ENCODE results near the gene AMFR. TPM values are rescaled to one million over a fixed set of nuclear protein-coding genes. Genes with fewer than 3 reads are reported as not detected.

AMFR gene
- total RNA-seq, 1 donor from 2014 or later = 66.4 TPM

DNA sequence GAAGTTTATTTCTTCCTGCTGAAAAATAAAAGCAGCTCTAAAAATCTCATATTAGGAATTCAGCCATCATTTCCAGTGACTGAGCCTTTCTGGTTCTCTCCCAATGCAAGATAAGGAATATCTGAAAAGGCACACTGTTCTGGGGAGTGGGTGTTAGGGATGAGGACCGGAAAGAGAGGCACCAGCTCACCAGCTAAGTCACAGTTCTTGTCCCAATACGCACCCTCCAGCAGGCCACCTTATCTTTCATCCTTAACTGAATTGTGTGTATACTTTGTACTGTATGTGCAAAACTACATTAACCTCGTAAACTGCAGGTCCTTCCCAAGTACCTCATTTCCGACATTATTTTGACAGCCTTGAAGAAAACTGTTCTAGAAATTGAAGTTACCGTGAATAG, 11.0 kb downstream of the AMFR start:
- H3K4me3 Mint-ChIP-seq = no peak overlapping the region
- no peak overlapping the region for H3K27ac Mint-ChIP-seq (ENCODE audit: unreplicated experiment)
- TF ChIP-seq, protein P1, sequence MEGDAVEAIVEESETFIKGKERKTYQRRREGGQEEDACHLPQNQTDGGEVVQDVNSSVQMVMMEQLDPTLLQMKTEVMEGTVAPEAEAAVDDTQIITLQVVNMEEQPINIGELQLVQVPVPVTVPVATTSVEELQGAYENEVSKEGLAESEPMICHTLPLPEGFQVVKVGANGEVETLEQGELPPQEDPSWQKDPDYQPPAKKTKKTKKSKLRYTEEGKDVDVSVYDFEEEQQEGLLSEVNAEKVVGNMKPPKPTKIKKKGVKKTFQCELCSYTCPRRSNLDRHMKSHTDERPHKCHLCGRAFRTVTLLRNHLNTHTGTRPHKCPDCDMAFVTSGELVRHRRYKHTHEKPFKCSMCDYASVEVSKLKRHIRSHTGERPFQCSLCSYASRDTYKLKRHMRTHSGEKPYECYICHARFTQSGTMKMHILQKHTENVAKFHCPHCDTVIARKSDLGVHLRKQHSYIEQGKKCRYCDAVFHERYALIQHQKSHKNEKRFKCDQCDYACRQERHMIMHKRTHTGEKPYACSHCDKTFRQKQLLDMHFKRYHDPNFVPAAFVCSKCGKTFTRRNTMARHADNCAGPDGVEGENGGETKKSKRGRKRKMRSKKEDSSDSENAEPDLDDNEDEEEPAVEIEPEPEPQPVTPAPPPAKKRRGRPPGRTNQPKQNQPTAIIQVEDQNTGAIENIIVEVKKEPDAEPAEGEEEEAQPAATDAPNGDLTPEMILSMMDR (conservative IDR thresholded peaks at IDR 0.05) = no peak
- peaks cover 11% of the 10 kb centered on the region for H3K4me1 Mint-ChIP-seq
- no peaks in the 10 kb centered on the region for H3K9me3 Mint-ChIP-seq
- DNase-seq (ENCODE audit: low read depth, low spot score) = no peak
- no peaks in the 10 kb centered on the region for H3K27me3 Mint-ChIP-seq (ENCODE audit: low read depth)
- peaks cover 4% of the 10 kb centered on the region for H3K36me3 Mint-ChIP-seq (ENCODE audit: low read depth)

DNA sequence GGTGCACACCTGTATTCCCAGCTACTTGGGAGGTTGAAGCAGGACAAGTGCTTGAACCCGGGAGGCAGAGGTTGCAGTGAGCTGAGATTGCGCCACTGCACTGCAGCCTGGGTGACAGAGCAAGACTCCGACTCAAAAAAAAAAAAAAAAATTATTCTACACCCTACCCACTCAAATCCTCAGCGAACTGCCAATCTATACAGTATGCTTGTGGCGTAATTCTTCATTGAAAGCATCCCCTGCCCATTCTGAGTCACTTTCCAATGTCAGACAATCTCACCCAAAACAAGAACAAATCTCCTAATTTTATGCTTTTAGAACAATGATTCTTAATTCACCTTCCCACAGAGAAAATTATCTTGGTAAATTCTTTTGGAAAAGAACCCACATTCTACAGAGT, 12.0 kb downstream of the AMFR start:
- H3K9me3 Mint-ChIP-seq = no peaks in the 10 kb centered on the region
- H3K4me3 Mint-ChIP-seq = no peak overlapping the region
- no peaks in the 10 kb centered on the region for H3K27me3 Mint-ChIP-seq (ENCODE audit: low read depth)
- H3K27ac Mint-ChIP-seq (ENCODE audit: unreplicated experiment) = no peak overlapping the region
- TF ChIP-seq, protein P1 (conservative IDR thresholded peaks at IDR 0.05) = no peak
- H3K36me3 Mint-ChIP-seq (ENCODE audit: low read depth) = peaks cover 5% of the 10 kb centered on the region
- DNase-seq (ENCODE audit: low read depth, low spot score) = no peak
- peaks cover 11% of the 10 kb centered on the region for H3K4me1 Mint-ChIP-seq

DNA sequence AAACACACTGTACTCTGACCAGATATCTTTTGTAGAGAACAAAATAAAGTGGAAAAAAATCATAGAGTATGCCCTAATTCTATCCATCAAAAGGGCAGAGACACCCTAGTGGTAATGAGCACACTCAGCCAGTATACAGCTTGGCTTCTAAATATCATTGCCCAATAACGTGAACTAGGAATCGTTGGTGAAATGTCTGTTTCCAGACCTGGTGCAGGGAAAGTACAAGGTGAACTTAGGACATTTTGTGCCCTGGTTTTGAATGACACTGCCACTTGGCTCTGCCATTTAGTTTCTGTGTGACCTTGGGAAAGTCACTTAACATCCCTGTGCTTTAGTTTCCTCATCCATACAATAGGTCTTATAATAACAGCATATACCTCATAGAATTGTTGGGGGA, 13.7 kb downstream of the AMFR start:
- H3K9me3 Mint-ChIP-seq = no peaks in the 10 kb centered on the region
- no peak overlapping the region for H3K4me3 Mint-ChIP-seq
- DNase-seq (ENCODE audit: low read depth, low spot score) = no peak
- peaks cover 7% of the 10 kb centered on the region for H3K36me3 Mint-ChIP-seq (ENCODE audit: low read depth)
- no peaks in the 10 kb centered on the region for H3K27me3 Mint-ChIP-seq (ENCODE audit: low read depth)
- H3K27ac Mint-ChIP-seq (ENCODE audit: unreplicated experiment) = no peak overlapping the region
- H3K4me1 Mint-ChIP-seq = peaks cover 11% of the 10 kb centered on the region
- TF ChIP-seq, protein P1 (conservative IDR thresholded peaks at IDR 0.05) = no peak

DNA sequence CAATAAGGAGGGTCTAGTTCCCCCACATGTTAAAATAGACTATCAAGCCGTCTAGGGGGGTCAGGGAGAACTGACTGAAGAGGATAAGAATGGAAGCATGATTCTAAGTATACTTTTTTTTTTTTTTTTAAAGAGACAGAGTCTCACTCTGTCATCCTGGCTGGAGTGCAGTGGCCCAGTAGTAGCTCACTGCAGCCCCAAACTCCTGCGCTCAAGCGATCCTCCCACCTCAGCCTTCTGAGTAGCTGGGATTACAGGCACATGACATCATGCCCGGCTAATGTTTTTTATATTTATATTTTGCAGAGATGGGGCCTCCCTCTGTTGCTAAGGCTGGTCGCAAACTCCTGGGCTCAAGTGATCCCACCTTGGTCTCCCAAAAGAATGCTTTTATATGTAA, 14.2 kb downstream of the AMFR start:
- TF ChIP-seq, protein P1 (conservative IDR thresholded peaks at IDR 0.05) = no peak
- no peak for DNase-seq (ENCODE audit: low read depth, low spot score)
- Mint-ChIP-seq H3K4me1 (peaks cover 11% of the 10 kb centered on the region), H3K4me3 (no peak overlapping the region), H3K27me3 (ENCODE audit: low read depth) (no peaks in the 10 kb centered on the region), H3K36me3 (ENCODE audit: low read depth) (peaks cover 7% of the 10 kb centered on the region), H3K9me3 (no peaks in the 10 kb centered on the region), H3K27ac (ENCODE audit: unreplicated experiment) (no peak overlapping the region)

DNA sequence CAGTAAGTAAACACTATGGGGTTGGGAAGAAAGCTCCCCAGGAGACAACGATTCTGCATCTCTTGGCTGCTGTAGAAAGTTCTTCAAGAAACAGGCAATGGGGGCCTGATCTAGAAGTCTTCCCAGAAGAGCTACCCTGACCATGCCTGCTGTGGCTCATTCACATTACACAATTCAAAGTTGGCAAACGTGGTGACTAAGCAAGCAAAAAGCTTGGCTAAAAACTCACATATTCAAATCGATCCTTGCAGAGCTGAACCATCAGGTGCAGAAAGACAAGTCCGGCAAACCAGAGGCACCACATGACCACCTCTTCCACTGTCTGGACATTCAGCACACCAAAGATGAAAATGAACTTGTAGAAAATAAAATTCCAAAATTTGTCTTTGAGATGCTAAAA, 16.1 kb downstream of the AMFR start:
- no peak overlapping the region for H3K4me3 Mint-ChIP-seq
- H3K27me3 Mint-ChIP-seq (ENCODE audit: low read depth) = no peaks in the 10 kb centered on the region
- no peaks in the 10 kb centered on the region for H3K9me3 Mint-ChIP-seq
- DNase-seq (ENCODE audit: low read depth, low spot score) = no peak
- TF ChIP-seq, protein P1 (conservative IDR thresholded peaks at IDR 0.05) = no peak
- H3K4me1 Mint-ChIP-seq = peaks cover 4% of the 10 kb centered on the region
- H3K27ac Mint-ChIP-seq (ENCODE audit: unreplicated experiment) = no peak overlapping the region
- peaks cover 11% of the 10 kb centered on the region for H3K36me3 Mint-ChIP-seq (ENCODE audit: low read depth)
